Measurements from ENCODE around the gene TRMT6. TPM values are rescaled to one million over a fixed set of nuclear protein-coding genes. Genes with fewer than 3 reads are reported as not detected.
A peak's percentile ranks its signal among the peaks of the same experiment; 100 is the strongest.

TRMT6 gene
- total RNA-seq, 3 donors from 2014 or later: 8.3 to 10.5 (median 9.2) TPM

- Histone ChIP-seq H3K4me1 (ENCODE audit: low read depth) (no peaks in the 10 kb centered on the region), H3K4me3 (no peak overlapping the region), H3K9me3 (no peaks in the 10 kb centered on the region), H3K36me3 (ENCODE audit: low read depth) (no peaks in the 10 kb centered on the region)
- ATAC-seq: peak; percentile 27
- TF ChIP-seq, protein P1, sequence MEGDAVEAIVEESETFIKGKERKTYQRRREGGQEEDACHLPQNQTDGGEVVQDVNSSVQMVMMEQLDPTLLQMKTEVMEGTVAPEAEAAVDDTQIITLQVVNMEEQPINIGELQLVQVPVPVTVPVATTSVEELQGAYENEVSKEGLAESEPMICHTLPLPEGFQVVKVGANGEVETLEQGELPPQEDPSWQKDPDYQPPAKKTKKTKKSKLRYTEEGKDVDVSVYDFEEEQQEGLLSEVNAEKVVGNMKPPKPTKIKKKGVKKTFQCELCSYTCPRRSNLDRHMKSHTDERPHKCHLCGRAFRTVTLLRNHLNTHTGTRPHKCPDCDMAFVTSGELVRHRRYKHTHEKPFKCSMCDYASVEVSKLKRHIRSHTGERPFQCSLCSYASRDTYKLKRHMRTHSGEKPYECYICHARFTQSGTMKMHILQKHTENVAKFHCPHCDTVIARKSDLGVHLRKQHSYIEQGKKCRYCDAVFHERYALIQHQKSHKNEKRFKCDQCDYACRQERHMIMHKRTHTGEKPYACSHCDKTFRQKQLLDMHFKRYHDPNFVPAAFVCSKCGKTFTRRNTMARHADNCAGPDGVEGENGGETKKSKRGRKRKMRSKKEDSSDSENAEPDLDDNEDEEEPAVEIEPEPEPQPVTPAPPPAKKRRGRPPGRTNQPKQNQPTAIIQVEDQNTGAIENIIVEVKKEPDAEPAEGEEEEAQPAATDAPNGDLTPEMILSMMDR (IDR thresholded peaks at IDR 0.05): no peak
- no peak for DNase-seq
- intact Hi-C loops (cut with DNase I, micrococcal nuclease): no loop called here
These were observed 39.2 kb upstream of the TRMT6 start for GRCh38 chr20:5989539-5989938.

DNA sequence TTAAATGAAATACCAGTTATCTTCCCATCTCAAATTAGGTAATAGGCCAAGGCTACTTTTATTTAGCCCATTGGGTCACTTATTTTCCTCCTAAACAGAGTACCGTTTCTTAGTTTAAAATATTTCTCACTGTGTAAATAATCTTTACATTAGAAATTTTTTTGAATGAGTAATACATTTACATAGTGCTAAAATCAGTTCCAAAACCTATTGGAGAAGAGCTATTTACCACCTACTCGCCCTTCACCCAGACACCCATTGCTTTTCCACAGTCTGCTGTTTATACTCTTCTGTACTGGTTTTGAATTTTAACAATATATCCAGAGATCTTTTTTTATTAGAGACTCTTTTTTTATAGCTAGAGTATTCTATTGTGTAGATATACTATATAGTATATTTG lies 37.0 kb upstream of the TRMT6 start:
- ATAC-seq (no peak), DNase-seq (no peak)
- no peak overlapping the region for H3K4me3 ChIP-seq
- H3K36me3 ChIP-seq (ENCODE audit: low read depth): no peaks in the 10 kb centered on the region
- intact Hi-C loops (cut with DNase I, micrococcal nuclease): no loop called here
- TF ChIP-seq, protein P1 (IDR thresholded peaks at IDR 0.05): no peak
- H3K4me1 ChIP-seq (ENCODE audit: low read depth): no peaks in the 10 kb centered on the region
- H3K9me3 ChIP-seq: no peaks in the 10 kb centered on the region

DNA sequence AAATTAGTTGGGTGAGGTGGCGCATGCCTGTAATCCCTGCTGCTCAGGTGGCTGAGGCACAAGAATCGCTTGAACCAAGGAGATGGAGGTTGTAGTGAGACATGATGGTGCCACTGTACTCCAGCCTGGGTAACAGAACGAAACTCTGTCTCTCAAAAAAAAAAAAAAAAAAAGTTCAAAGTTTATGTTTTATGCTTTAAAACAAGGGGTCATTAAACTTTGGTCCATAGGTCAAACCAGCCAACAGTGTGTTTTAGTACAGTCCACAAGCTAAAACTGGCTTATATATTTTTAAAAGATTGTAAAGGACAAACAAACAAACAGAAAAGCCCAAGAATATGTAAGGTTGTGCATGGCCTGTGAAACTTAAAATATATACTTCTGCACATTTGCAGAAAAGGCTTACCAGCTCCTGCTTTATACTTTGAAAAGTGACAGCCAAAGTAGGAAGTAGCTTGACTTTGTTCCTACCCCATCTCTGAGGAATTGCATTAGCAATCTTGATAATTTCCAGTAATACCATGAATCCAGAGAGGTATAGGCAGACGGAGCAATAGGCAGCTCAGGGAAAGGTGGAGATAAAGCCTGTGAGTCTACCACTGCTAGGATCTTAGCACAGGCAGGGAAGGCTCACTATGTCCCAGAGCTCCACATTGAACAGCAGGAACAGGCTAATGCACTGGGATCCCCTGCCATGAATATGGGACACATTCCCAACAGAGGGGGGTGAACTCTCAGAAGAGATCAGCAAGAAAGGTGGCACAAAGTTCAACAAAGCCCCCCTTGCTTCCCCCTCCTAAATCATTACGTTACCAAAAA lies 30.6 kb upstream of the TRMT6 start:
- no peaks in the 10 kb centered on the region for H3K4me1 ChIP-seq (ENCODE audit: low read depth)
- no peaks in the 10 kb centered on the region for H3K36me3 ChIP-seq (ENCODE audit: low read depth)
- DNase-seq: no peak
- H3K9me3 ChIP-seq: no peaks in the 10 kb centered on the region
- H3K4me3 ChIP-seq: no peak overlapping the region
- TF ChIP-seq, protein P1 (IDR thresholded peaks at IDR 0.05): no peak
- intact Hi-C loops (cut with DNase I, micrococcal nuclease): no loop called here
- ATAC-seq: peak; percentile 49

- ATAC-seq (no peak), DNase-seq (no peak)
- intact Hi-C loops (cut with DNase I, micrococcal nuclease): no loop called here
- Histone ChIP-seq H3K4me1 (ENCODE audit: low read depth) (no peaks in the 10 kb centered on the region), H3K4me3 (no peak overlapping the region), H3K36me3 (ENCODE audit: low read depth) (no peaks in the 10 kb centered on the region), H3K9me3 (no peaks in the 10 kb centered on the region)
- TF ChIP-seq, protein P1 (IDR thresholded peaks at IDR 0.05): no peak
These were observed 29.5 kb upstream of the TRMT6 start for GRCh38 chr20:5979801-5980200.

DNA sequence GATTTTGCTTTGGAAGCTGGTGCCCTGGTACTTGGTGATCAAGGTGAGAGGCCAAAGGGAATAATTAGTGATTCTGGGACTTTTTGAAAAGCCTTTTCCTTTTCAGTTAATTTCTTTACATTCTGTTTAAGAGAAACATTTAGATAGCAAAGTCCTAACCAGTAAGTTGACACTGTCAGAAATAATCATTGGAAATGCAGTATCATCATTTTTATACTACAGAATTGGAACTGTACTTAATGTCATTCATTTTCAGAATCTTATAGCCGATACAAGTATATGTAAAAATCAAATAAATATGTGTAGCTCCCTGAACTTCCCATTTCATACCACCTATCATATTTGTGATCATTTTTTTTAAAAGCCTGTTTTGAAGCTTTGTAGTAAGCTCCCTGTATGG lies 27.6 kb upstream of the TRMT6 start:
- Histone ChIP-seq H3K4me3 (no peak overlapping the region), H3K36me3 (ENCODE audit: low read depth) (no peaks in the 10 kb centered on the region), H3K9me3 (no peaks in the 10 kb centered on the region), H3K4me1 (ENCODE audit: low read depth) (peaks cover under 1% of the 10 kb centered on the region)
- ATAC-seq: no peak
- TF ChIP-seq, protein P1 (IDR thresholded peaks at IDR 0.05): no peak
- no peak for DNase-seq
- intact Hi-C loops (cut with DNase I, micrococcal nuclease): no loop called here

Measured in mucosa of descending colon (tissue), 3 donors.